KMS-11 (cell line): ENCODE results near the gene DSC1.

Experiments used
- H2AFZ ChIP-seq: fragments of 200-600 bp; sonication (generic); 2 replicates; pipeline ENCODE4 v1.6.1; 2016; ENCODE audit warnings: antibody characterized with exemption, mixed run types, low read depth
- H3K27ac ChIP-seq: fragments of 200-600 bp; sonication (generic); 2 replicates; pipeline ENCODE4 v1.6.1; 2016; ENCODE audit warnings: mild to moderate bottlenecking, mixed run types
- H3K27me3 ChIP-seq: fragments of 200-600 bp; sonication (generic); 2 replicates; pipeline ENCODE4 v1.6.1; 2017; ENCODE audit warnings: mild to moderate bottlenecking, low read depth, mixed run types, moderate library complexity; ENCODE audit not compliant: insufficient read depth
- H3K36me3 ChIP-seq: fragments of 200-600 bp; sonication (generic); 2 replicates; pipeline ENCODE4 v1.6.1; 2017; ENCODE audit warnings: mild to moderate bottlenecking, mixed run types; ENCODE audit not compliant: insufficient read depth
- H3K4me1 ChIP-seq: fragments of 200-600 bp; sonication (generic); 2 replicates; pipeline ENCODE4 v1.6.1; 2016; ENCODE audit warnings: mild to moderate bottlenecking, low read depth, mixed run types; ENCODE audit not compliant: poor library complexity, severe bottlenecking
- H3K4me2 ChIP-seq: fragments of 200-600 bp; sonication (generic); 2 replicates; pipeline ENCODE4 v1.7.0; 2016; ENCODE audit warnings: mild to moderate bottlenecking, mixed run types
- H3K4me3 ChIP-seq: fragments of 200-600 bp; sonication (generic); IDR thresholded peaks from 2 replicates; pipeline ENCODE4 v1.6.1; 2017; ENCODE audit warnings: low read depth, low read length, mixed read lengths; ENCODE audit not compliant: insufficient read depth
- H3K79me2 ChIP-seq: fragments of 200-600 bp; sonication (generic); 2 replicates; pipeline ENCODE4 v1.6.1; 2016; ENCODE audit warnings: low read depth, mixed run types; ENCODE audit not compliant: insufficient read depth
- H3K9ac ChIP-seq: fragments of 200-600 bp; sonication (generic); 2 replicates; pipeline ENCODE4 v1.6.1; 2016; ENCODE audit warnings: mild to moderate bottlenecking, mixed run types
- H4K20me1 ChIP-seq: fragments of 200-600 bp; sonication (generic); 2 replicates; pipeline ENCODE4 v1.6.1; 2016; ENCODE audit warnings: mild to moderate bottlenecking, mixed run types; ENCODE audit not compliant: insufficient read depth
- TF ChIP-seq, protein P1 (sequence below): fragments of 200-600 bp; sonication (generic); conservative IDR thresholded peaks from 2 replicates; pipeline ENCODE4 v1.6.1; 2017; ENCODE audit warnings: low read depth, mild to moderate bottlenecking, antibody characterized with exemption, low read length, moderate library complexity, mixed read lengths

DSC1 gene

DNA sequence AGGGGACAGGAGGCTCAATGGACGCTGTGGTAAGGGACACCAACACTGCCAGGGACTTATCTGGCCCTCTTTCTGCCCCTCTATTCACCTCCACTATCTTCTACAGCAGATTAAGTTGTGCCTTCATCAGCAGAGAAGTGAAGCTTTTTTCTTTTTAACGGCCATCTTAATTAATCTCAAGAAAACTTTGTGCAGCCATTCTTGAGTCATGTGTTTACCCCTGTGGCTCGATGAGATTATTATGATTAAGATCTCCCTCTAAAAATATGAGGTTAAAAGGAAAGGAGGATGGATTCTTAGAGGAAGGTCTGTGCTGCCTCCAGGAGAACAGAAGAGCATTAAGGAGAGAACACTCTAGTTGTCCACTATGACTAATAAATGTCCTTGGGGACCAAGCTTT lies 32.4 kb upstream of the DSC1 start:
- H3K4me3 ChIP-seq: no peak overlapping the region
- no peaks in the 10 kb centered on the region for H3K27me3 ChIP-seq
- H2AFZ ChIP-seq: no peak overlapping the region
- H3K9ac ChIP-seq: no peak overlapping the region
- peaks cover 16% of the 10 kb centered on the region for H3K4me1 ChIP-seq
- no peaks in the 10 kb centered on the region for H4K20me1 ChIP-seq
- no peak overlapping the region for H3K27ac ChIP-seq
- H3K79me2 ChIP-seq: no peaks in the 10 kb centered on the region
- TF ChIP-seq, protein P1, sequence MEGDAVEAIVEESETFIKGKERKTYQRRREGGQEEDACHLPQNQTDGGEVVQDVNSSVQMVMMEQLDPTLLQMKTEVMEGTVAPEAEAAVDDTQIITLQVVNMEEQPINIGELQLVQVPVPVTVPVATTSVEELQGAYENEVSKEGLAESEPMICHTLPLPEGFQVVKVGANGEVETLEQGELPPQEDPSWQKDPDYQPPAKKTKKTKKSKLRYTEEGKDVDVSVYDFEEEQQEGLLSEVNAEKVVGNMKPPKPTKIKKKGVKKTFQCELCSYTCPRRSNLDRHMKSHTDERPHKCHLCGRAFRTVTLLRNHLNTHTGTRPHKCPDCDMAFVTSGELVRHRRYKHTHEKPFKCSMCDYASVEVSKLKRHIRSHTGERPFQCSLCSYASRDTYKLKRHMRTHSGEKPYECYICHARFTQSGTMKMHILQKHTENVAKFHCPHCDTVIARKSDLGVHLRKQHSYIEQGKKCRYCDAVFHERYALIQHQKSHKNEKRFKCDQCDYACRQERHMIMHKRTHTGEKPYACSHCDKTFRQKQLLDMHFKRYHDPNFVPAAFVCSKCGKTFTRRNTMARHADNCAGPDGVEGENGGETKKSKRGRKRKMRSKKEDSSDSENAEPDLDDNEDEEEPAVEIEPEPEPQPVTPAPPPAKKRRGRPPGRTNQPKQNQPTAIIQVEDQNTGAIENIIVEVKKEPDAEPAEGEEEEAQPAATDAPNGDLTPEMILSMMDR: no peak
- no peaks in the 10 kb centered on the region for H3K36me3 ChIP-seq
- H3K4me2 ChIP-seq: no peak overlapping the region

DNA sequence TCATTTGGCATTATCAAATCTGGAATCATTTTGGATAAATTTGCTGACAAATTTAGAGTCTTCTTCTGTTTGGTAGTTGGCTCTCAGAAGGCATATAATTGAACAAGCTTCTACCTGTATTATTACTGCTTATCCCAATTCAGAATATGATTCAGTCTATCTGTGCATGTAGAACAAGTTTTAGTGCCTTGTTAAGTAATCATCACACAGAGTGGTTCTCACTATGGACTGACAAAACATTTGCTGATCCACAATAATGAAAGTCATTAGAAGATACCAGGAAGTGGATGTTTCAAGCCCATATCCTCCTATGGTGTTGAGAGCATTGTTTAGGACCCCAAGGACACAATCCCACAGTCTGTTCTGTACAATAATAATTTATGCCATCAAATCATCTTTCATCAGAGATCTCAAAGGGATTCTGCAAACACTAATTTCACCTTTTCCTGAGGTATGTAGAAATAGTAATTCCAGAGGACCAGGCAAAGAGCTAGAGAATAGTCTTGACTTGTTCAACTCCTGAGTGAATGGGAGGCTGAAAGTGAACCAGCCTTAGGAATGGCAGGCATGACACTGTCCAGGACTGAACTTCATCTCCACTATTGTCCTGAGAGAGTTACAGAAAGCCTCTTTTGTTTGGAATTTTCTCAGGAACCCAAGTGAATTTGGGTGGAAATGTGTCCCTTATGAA lies 29.6 kb upstream of the DSC1 start:
- Histone ChIP-seq H3K79me2 (no peaks in the 10 kb centered on the region), H3K27ac (no peak overlapping the region), H3K4me2 (no peak overlapping the region), H2AFZ (no peak overlapping the region), H3K9ac (no peak overlapping the region), H3K27me3 (no peaks in the 10 kb centered on the region), H3K36me3 (no peaks in the 10 kb centered on the region), H4K20me1 (no peaks in the 10 kb centered on the region), H3K4me1 (peaks cover 4% of the 10 kb centered on the region), H3K4me3 (no peak overlapping the region)
- TF ChIP-seq, protein P1: no peak

DNA sequence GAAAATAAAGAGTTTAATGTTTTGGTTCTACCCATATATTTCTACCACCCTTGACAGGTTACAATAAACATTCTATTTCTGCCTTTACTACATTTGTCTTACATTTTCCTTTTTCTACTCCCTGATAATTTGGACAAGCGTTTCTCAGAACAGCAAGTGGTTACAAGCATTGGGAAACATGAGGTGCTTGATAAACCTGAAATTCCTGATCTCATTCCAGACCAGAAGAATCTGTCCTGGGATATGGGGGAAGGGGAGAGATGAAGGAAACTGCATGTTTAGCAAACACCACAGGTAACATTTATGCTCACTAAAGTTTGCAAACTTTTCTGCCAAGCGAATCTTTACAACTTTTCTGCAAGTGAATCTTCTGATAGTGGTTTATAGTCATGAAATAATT lies 28.3 kb upstream of the DSC1 start:
- Histone ChIP-seq H3K4me2 (no peak overlapping the region), H2AFZ (no peak overlapping the region), H3K9ac (no peak overlapping the region), H3K4me3 (no peak overlapping the region), H3K27ac (no peak overlapping the region), H4K20me1 (no peaks in the 10 kb centered on the region), H3K4me1 (no peaks in the 10 kb centered on the region), H3K79me2 (no peaks in the 10 kb centered on the region), H3K36me3 (no peaks in the 10 kb centered on the region), H3K27me3 (no peaks in the 10 kb centered on the region)
- TF ChIP-seq, protein P1: no peak

DNA sequence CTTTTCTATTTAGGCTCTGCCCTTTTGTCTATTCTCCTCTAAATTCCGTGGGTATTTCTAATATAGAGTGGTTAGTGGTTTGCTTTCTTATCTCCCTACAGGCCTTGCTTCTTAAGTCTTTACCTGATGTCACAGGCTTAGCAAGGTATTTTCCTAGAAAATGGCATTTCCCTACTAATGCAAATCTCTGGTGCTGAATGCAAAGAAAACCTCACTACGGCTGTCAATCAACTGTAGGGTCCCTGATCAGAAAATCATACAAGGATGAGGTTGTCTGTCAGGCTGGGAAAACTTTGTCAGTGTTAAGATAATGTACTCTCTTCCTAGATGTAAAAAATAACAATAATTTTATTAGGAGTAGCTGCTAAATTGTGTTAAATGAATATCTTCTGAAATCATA lies 27.1 kb upstream of the DSC1 start:
- no peaks in the 10 kb centered on the region for H3K4me1 ChIP-seq
- H3K4me3 ChIP-seq: no peak overlapping the region
- no peaks in the 10 kb centered on the region for H3K79me2 ChIP-seq
- H3K36me3 ChIP-seq: no peaks in the 10 kb centered on the region
- H3K9ac ChIP-seq: no peak overlapping the region
- H3K4me2 ChIP-seq: no peak overlapping the region
- no peaks in the 10 kb centered on the region for H3K27me3 ChIP-seq
- TF ChIP-seq, protein P1: no peak
- H4K20me1 ChIP-seq: no peaks in the 10 kb centered on the region
- H3K27ac ChIP-seq: no peak overlapping the region
- H2AFZ ChIP-seq: no peak overlapping the region
